Transverse colon (tissue), 3 donors: ENCODE data around the gene ARHGAP44.

Experiments used
- POLR2A ChIP-seq: fragments of 450-650 bp; IDR thresholded peaks from one replicate; pipeline ENCODE4 v1.6.1; 2016; ENCODE audit warnings: antibody characterized with exemption, mild to moderate bottlenecking, moderate library complexity
- TF ChIP-seq, protein P1 (sequence below), 5 experiments: fragments of 200-600 bp in 3 of 5; fragments of 450-650 bp in 2 of 5; sonication (generic) in 3 of 5; IDR thresholded peaks; 1 replicate in 2 of 5; 2 replicates in 3 of 5; pipeline ENCODE4 v1.5.1; 2016 to 2017; ENCODE audit warnings: antibody characterized with exemption in 5 of 5, inconsistent platforms in 3 of 5, mild to moderate bottlenecking in 2 of 5, moderate library complexity in 1 of 5

- TF ChIP-seq, protein P1, sequence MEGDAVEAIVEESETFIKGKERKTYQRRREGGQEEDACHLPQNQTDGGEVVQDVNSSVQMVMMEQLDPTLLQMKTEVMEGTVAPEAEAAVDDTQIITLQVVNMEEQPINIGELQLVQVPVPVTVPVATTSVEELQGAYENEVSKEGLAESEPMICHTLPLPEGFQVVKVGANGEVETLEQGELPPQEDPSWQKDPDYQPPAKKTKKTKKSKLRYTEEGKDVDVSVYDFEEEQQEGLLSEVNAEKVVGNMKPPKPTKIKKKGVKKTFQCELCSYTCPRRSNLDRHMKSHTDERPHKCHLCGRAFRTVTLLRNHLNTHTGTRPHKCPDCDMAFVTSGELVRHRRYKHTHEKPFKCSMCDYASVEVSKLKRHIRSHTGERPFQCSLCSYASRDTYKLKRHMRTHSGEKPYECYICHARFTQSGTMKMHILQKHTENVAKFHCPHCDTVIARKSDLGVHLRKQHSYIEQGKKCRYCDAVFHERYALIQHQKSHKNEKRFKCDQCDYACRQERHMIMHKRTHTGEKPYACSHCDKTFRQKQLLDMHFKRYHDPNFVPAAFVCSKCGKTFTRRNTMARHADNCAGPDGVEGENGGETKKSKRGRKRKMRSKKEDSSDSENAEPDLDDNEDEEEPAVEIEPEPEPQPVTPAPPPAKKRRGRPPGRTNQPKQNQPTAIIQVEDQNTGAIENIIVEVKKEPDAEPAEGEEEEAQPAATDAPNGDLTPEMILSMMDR (IDR thresholded peaks at IDR 0.05) = no peak
- no peak for TF ChIP-seq POLR2A
Measured at GRCh38 chr17:12812877-12813276, 23.6 kb downstream of the ARHGAP44 start.
